GM18507 (cell line): ENCODE results near the gene PPARGC1A.

ENCODE experiments used
- DNase-seq: peaks from one replicate; pipeline ENCODE4 v3.0.0; 2011; ENCODE audit warnings: low read depth; ENCODE audit not compliant: insufficient read length; ENCODE audit errors: extremely low spot score
- FAIRE-seq: peaks from 2 replicates; lab custom pipeline; 2011; peaks lifted over from hg19 to GRCh38; lab: Jason Lieb, UNC

Gene PPARGC1A

GRCh38 chr4:23788460-23788859 is 101.4 kb downstream of the PPARGC1A start:
- FAIRE-seq = no peak
- no peak for DNase-seq

GRCh38 chr4:23788027-23788426 is 101.8 kb downstream of the PPARGC1A start:
- DNase-seq (no peak), FAIRE-seq (no peak)

- DNase-seq (no peak), FAIRE-seq (no peak)
Measured at GRCh38 chr4:23782778-23783437, 106.9 kb downstream of the PPARGC1A start.

GRCh38 chr4:23779839-23780238 is 110.0 kb downstream of the PPARGC1A start:
- DNase-seq = no peak
- no peak for FAIRE-seq

- no peak for DNase-seq
- FAIRE-seq = no peak
Measured at GRCh38 chr4:23779422-23779821, 110.4 kb downstream of the PPARGC1A start.

GRCh38 chr4:23775694-23776093 is 114.2 kb downstream of the PPARGC1A start:
- DNase-seq (no peak), FAIRE-seq (no peak)

- no peak for DNase-seq
- no peak for FAIRE-seq
Measured at GRCh38 chr4:23774909-23775308, 114.9 kb downstream of the PPARGC1A start.

- no peak for FAIRE-seq
- DNase-seq = no peak
Measured at GRCh38 chr4:23773884-23774636, 115.8 kb downstream of the PPARGC1A start.

GRCh38 chr4:23770011-23770410 is 119.8 kb downstream of the PPARGC1A start:
- FAIRE-seq = no peak
- no peak for DNase-seq

GRCh38 chr4:23769406-23769805 is 120.4 kb downstream of the PPARGC1A start:
- FAIRE-seq = no peak
- DNase-seq = no peak

GRCh38 chr4:23768541-23768940 is 121.3 kb downstream of the PPARGC1A start:
- FAIRE-seq (no peak), DNase-seq (no peak)

GRCh38 chr4:23766344-23766743 is 123.5 kb downstream of the PPARGC1A start:
- no peak for DNase-seq
- FAIRE-seq = no peak

GRCh38 chr4:23763559-23763958 is 126.3 kb downstream of the PPARGC1A start:
- DNase-seq (no peak), FAIRE-seq (no peak)

GRCh38 chr4:23762551-23762950 is 127.3 kb downstream of the PPARGC1A start:
- no peak for DNase-seq
- no peak for FAIRE-seq

- FAIRE-seq (no peak), DNase-seq (no peak)
Measured at GRCh38 chr4:23759066-23759465, 130.8 kb downstream of the PPARGC1A start.

GRCh38 chr4:23754688-23755087 is 135.2 kb downstream of the PPARGC1A start:
- DNase-seq = no peak
- FAIRE-seq = no peak

- FAIRE-seq (no peak), DNase-seq (no peak)
Measured at GRCh38 chr4:23750125-23750524, 139.7 kb downstream of the PPARGC1A start.

- FAIRE-seq (no peak), DNase-seq (no peak)
Measured at GRCh38 chr4:23747281-23747735, 142.5 kb downstream of the PPARGC1A start.

GRCh38 chr4:23746672-23747071 is 143.2 kb downstream of the PPARGC1A start:
- FAIRE-seq (no peak), DNase-seq (no peak)

GRCh38 chr4:23746027-23746426 is 143.8 kb downstream of the PPARGC1A start:
- FAIRE-seq = no peak
- DNase-seq = no peak

GRCh38 chr4:23745377-23745776 is 144.5 kb downstream of the PPARGC1A start:
- FAIRE-seq (no peak), DNase-seq (no peak)
